NCI-H510A (cell line): ENCODE data around the gene RBM23.
"Not testable (repeated sequence)": the region's sequence is repeated elsewhere in the genome, so short reads cannot be mapped to it uniquely, and the experiment has no call there.

ENCODE experiments used
- DNase-seq: peaks from one replicate; lab custom pipeline; 2025; lab: John Stamatoyannopoulos, UW

RBM23 gene

DNA sequence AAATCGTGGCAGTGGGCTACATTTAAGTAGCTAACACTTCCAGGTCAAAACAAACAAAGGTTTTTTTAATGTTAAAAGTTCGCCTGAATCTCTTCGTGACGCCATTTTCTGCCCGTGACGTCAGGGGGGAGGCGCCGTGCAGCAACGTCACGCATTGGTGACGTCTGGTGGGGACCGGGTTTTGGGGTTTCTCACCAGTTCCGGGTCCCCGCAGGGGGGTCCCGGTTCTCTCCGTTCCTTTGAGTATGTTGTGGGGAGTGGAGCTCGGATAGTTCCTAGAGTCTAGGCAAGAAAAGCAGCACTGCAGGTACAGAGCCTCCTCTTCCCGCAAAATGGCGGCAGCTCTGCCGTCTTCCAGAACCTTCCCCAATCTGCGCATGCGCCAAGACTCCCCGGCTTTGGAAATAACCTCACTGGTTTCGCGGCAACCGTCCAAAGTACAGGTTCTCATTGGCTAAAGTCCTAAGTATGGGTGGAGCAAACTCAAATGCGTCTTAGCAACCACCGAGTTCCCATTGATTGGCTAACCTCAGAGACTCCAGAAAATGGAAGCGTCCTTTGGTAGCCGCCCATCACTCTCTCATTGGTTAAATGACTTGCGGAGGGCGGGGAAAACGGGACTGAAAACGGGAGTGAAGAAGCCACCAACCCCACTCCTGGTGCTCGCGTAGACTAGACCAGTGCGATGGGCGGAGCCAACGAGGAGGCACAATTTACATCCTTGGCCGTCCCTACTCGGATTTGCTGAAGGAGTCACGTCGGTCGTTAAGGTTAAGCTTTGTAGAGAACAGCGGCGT lies at the start of gene RBM23:
TSS of gene RBM23 (minus strand) at position 346 of the 797 bp plus-strand sequence.
- DNase-seq = peak; percentile 99

DNA sequence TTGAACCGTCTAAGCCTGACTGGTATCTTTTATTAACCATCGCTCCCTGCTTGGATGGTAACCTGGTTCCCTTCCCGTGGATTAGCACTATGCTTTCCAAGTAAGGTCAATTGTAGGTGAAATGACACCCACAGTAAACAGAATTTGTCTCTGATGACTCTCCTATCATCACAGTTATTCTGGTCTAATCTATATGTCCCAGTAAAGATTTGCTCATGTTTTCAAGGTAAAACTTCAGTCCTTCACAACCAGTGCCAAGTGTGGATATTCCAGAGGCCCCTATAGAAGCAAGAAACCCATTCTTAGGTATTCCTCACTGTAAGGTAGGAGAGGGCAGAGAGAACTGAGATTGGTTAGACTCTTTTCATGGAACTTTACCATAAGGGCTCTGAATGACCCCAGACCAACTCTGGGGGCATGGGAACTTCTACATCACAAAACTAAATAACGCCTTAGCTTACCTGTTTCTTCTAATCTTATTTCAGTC lies 47.9 kb upstream of the RBM23 start:
- DNase-seq = no peak

DNA sequence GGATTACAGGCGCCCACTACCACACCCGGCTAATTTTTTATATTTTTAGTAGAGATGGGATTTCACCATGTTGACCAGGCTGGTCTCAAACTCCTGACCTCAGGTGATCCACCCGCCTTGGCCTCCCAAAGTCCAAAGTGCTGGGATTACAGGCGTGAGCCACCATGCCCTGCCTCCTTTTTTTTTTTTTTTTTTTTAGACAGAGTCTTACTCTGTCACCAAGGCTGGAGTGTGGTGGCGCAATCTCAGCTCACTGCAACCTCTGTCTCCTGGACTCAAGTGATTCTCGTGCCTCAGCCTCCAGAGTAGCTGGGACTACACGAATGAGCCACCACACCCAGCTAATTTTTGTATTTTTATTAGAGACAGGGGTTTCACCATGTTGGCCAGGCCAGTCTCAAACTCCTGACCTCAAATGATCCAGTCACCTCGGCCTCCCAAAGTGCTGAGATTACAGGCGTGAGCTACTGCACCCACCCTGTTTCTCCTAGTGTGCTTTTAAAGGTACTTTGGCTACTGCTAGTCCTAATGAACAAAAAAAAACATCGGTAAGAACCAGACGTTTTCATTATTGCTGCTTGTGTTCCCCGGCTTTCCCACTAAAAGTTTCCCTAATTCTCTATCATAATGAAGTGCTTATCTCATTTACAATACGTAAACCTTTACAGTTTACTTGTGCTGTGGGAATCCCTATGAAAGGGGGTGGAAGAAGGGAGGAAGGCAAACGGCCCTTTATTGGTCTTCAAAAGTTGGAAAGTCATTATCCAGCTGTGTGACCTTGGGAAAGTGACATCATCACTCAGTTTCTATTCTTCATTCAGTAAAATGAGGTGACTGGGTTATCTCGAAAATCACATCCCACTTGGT lies 47.2 kb upstream of the RBM23 start:
- DNase-seq = not testable (repeated sequence)

DNA sequence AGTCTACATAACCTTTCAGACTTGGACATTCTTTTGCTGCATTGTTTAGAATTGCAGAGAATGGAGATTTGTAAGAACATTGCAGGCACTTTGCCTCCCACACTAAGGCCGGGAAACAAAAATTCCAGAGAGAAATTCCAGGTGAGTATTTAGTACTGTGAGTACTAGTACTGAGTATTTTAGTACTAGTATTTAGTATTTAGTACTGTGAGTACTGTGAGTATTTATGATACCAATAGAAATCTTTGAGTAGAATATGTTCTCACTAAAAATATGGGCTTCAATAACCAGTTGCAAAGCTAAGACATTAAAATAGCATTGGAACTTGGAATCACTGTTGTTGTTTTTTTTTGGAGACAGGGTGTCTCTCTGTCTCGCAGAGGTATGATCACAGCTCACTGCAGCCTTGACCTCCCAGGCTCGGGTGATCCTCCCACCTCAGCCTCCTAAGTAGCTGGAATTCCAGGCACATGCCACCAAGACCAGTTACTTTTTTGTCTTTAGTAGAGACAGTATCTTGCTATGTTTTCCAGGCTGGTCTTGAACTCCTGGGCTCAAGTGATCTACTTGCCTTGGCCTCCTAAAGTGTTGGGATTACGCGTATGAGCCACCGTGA lies 43.2 kb upstream of the RBM23 start:
- no peak for DNase-seq

DNA sequence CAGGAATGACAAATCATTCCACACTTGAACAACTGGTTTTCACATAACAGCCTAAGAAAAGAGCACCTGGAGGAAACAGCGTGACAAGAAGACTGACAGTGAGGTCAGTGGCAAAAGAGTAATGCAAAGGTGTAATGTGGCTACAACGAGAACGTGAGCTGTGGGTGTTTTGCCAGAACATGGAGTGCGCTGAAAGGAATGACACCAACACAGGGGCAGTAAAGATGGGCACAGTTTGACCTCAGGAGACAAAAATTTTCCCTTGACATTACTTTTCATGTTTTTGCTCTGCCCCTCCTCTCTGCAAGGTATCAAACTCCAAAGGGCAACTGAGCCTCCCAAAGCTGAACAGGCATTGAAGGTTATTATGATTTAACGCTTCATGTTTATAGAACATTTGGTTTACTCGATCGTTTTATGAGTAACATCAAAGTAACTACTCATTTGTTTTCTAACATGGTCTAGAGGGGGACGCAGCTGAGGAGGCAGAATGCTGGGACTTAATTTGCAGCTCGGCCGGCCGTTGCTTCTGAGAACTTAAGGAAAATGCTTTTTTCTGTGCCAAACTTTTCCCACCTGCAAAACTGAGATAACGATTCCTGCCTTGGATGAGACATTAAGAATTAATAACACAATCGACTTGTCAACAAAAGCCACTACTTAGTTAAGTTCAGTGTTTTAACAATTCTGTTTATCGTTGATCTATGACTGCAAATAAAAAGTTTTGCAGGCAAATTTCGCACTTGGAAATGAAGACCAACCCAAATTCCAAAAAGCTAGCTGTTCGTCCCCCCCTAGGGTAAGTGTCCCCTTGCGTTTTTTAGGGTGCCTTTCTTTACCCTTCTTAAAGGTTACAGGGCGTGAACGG lies 37.0 kb upstream of the RBM23 start:
- DNase-seq = no peak

DNA sequence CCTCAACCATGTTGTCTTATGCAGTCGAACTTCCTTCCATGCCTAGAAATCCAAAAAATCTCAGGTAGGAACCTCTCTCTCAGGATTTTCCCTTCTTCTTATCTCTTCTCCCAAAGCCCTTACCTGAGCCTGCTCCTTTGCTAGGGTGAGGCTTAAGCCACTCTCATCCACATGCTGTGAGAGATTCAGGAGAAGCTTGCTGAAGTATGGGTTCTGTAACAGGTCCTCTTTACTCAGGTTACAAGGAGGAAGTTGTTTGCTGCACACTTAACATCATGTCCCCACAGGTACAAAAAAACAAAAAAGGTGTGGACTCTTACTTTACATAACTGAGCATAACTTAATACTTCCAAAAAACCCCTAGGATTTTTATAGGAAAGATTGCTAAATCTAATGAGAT lies 33.5 kb upstream of the RBM23 start:
- no peak for DNase-seq

DNA sequence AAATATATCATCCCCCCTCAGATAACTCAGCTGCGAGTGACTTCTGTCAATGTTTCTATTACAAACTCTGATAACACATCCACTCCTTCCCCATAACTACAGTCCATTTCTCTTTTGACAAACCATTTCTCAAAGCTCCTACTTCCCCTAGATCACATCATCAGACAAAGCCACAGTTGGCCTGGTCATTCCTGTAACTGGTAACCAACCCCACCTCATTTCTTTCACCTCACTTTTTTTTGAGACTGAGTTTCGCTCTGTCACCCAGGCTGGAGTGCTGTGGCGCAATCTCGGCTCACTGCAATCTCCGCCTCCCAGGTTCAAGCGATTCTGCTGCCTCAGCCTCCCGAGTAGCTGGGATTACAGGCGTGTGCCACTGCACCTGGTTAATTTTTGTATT lies 32.8 kb upstream of the RBM23 start:
- not testable (repeated sequence) for DNase-seq

DNA sequence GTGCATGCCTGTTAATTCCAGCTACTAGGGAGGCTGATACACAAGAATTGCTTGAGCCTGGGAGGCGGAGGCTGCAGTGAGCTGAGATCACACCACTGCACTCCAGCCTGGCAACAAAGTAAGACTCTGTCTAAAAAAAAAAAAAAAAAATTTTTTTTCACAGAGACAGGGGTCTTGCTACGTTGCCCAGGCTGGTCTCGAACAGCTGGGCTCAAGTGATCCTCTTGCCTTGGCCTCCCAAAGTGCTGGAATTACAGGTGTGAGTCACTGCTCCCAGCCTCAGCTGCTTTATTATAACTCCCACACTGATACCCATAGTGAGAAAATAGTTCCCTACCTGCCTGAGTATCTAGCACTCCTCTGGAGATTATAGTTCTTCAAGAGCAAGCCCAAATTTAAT lies 26.7 kb upstream of the RBM23 start:
- no peak for DNase-seq

DNA sequence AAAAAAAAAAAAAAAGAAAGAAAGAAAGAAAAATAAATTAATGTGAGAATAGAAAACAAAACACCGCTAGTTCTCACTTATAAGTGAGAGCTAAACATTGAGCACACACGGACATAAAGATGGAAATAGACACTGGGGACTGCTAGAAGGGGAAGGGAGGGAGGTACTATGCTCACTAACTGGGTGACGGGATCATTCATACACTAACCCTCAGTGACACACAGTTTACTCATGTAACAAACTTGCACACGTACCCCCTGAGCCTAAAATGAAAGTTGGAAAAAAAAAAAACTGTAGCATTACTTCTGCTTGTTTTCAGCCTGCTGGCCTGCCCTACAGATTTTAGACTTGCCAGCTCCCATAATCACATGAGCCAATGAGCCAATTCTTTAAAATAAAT lies 20.7 kb upstream of the RBM23 start:
- no peak for DNase-seq

DNA sequence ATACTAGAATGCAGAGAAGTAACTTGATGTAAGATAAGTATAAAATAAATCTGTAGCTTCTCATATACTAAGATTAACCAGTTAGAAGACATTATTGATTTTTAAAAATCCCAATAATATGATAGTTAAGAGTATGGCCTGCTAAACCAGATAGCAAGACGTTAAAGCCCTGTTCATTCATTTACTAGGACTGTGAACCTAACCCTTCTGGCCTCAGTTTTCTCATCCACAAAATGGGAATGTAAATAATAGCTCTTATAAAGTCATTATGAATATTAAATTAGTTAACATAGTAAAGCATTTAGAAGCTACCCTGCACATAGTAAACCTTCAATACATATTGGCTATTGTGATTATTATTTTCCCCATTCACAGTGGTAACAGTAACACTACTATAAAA lies 16.2 kb upstream of the RBM23 start:
- no peak for DNase-seq

DNA sequence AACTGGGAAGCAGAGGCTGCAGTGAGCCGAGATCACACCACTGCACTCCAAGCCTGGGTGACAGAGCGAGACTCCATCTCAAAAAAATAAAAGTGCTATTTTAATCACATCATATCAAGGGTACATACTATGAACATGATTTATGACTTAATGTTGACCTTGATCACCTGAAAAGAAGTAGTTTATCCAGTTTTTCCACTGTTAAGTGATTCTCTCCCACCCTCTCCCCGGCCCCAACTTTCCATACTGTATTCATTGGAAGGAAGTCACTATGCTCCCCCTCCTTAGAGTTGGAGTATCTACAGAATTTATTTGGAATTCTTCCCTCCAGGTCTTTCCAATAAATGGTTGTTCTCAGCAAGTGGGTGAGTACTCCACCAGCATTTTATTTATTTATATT lies 13.2 kb upstream of the RBM23 start:
- no peak for DNase-seq

DNA sequence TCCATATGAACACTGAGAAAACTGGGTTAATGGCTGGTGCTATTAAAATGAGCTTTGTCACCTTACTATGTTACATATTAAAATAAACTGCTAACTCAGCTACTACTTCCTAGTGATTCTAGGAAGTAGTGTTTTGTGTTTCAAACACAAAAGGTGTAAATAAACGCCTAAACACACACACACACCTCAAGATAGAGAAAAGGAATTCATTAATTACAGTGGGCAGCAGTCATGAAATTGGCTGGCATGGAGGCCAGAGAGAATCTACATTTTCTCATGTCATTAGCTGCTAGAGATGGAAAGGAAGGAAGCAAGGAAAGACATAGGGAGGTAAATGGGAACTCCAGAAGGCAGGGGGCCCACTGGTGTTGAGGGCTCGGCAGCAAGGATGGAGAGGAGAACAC lies 11.0 kb upstream of the RBM23 start:
- DNase-seq = no peak

DNA sequence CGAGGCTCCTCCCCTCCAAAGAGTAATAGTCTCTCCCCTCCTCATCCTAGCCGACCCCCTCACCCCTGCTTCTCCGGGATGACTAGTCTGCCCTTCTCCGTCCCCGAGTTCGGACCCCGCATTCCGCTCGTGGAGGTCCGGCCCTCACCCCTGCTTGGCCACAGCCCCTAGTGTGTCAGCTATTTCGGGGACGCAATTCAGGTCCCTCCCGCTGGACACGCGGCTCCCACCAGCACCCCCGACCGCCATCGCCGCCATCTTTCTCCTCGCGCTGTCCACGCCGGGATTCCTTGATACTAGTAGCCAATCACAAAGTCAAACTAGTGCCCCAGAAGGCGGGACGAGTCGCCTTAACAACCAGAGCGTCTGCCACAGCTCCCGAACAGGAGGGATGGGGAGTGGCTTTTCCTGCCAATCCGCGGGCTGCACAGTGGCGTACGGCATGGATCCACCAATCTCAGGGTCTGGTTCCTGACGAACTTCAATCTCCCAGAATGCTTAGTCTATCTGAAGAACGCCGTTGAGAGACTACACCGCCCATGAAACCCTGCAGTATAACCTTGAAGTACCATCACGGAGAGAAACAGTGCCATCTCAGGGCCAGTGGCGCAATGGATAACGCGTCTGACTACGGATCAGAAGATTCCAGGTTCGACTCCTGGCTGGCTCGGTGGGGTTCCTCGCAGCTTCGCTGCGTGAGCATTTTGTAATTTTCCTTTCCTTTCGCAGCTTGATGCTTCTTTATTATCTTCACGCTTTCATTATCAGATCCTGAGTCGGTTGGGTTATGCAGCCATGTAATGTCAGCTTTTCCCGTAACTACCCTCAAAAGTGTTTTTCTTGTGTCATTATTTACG lies 10.4 kb upstream of the RBM23 start, which contains the start of gene PRMT5:
TSS of gene PRMT5 (minus strand) at position 273 of the 857 bp plus-strand sequence. CDS start at position 258, 15 bp downstream.
- peak; percentile 95 for DNase-seq

DNA sequence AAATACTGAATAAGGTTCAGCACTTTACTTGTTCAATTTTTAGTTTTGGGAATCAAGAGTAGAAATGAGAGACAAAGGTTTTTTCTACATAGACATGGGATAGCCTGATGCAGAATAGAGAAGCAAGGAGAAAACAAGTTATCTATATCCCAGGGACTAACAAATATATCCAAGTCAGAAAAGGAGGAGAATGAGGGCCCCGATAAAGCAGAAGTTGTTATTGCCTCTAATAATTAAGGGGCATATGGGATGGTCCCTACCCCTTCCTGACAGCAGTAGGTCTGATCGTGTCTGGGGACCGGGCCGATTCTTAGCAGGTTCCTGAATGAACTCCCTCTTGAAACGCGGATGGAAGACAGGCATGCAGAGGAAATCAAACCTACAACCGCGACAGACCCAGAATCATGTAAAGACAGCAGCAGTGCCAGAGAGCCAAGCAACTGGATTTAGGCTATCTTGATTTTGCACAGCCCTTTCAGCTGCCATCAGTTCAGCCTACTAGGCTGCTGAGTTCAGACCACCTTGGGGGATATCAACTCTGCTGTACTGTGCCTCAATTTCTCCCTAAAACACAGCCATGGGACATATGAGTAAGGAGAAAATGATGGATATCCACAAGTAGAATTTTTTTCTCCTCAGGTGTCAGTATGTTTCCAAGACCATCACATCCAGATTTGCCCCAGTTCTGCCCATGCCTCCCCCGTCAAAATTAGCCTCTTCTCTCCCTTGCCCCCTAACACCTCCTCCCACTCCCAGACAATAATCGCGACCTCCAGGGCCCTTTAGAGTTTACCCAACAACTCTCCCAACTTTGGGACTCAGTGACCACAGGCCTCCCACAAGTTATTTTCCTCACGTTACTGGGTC lies 9.5 kb upstream of the RBM23 start:
- no peak for DNase-seq

DNA sequence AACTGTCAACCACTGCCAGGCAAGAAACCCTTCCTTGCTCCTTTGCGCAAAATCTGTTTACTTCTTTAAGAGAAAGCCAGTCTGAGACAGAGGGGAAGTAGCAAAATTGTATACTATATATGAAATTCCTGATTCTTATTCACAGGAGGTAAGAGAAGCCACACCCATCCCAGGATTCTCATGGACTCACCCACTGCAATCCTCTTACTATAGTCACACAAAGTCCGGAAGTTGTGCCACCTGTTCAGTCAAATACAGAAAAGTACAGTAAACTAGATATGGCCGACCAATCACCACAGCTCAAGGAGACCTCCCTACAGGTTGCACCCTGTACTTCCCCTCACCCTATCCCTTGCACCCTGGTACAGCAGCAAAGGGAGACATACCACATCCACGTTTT lies 7.4 kb upstream of the RBM23 start:
- no peak for DNase-seq

DNA sequence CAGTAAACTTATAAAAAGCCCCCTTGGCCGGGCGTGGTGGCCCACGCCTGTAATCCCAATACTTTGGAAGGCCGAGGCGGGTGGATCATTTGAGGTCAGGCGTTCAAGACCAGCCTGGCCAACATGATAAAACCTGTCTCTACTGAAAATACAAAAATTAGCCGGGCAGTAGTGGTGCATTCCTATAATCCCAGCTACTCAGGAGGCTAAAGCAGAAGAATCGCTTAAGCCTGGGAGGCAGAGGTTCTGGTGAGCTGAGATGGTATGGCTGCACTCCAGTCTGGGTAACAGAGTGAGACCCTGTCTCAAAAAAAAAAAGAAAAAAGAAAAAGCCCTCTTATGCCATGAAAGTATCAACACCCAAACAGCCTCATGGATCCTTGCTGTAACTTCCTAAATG lies 6.6 kb upstream of the RBM23 start:
- DNase-seq = no peak

DNA sequence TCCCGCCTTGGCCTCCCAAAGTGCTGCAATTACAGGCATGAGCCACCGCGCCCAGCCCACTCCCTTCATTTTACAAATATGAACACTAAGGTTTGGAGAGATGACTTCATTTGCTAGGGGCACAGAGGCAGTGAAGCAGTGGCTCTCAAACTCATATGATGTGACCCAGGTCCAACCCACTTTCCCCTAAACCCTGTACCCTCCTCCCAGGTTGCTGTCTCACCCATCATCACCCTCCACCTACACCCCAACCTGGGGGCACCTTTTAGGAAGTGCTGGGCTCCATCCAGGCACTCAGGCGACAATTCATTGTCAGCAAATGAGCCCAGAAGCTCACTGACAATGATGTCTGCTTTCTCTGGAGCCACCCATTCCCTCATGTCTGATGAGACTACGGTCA lies 4.8 kb upstream of the RBM23 start:
- DNase-seq = no peak

DNA sequence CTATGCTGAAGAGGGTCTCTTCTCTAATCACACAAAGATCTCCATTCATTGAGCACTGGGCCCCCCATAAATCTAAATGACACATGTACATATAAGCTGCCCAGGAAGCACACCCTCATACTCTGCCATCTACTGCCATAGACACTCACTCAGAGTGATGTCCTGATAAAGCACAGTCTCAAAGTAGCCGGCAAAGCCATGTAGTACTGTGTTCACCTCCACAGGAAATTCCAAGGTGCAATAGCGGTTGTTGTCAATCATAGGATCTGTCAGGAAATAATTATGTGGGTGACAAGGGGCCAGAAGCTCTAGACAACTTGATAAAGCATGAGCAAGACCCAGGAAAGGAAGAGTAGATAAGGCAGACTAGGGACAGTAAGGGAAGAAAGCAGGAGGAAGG lies 3.3 kb upstream of the RBM23 start:
- DNase-seq = no peak

DNA sequence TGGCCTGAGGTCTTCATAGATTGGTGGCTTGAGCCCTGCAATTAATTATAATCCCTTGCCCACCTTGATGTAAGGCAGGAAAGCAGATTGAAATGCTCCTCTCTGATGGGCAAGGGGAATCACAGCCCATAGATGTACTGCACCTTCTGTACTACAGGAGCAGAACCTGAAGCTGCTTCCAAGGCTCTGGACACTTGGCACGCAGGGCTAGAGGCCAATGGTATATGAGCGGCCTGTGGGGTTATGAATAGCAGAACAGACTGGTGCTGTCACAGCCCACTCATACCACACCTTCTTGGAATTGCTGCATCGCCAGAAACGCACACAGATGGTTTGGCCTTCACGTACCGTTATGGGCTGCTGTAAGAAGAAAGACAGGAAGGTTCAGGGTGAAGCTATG lies 1.7 kb upstream of the RBM23 start:
- DNase-seq = no peak

DNA sequence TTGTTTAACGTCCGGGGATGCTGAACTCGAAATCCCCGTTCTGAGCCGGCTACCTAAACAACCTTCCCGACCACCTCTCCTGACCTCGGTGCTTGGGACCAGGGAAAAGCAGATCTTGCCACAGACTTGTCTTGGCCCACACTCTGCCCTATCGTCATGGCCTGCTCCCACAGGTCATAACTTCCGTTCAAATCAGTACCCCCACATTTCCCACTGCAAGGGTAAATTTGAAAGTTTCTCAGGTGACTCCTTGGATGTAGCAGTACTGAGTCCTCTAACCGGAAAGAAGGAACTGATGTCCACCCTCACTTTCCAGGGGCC lies 612 bp upstream of the RBM23 start:
- DNase-seq = no peak
